NCI-H2196 treated with DMSO at 0.1 percent for 48 hours (cell line): ENCODE data around the gene KIF21A.

Source experiments
- DNase-seq: peaks from one replicate; lab custom pipeline; 2025; ENCODE audit not compliant: unreplicated experiment; lab: John Stamatoyannopoulos, UW

KIF21A gene

GRCh38 chr12:39392154-39392925, 50.6 kb downstream of the KIF21A start:
- no peak for DNase-seq

- DNase-seq = no peak
Observed at GRCh38 chr12:39390752-39391151, 52.2 kb downstream of the KIF21A start.

GRCh38 chr12:39389399-39390150, 53.3 kb downstream of the KIF21A start:
- no peak for DNase-seq

GRCh38 chr12:39386335-39386734, 56.6 kb downstream of the KIF21A start:
- no peak for DNase-seq

GRCh38 chr12:39383114-39383513, 59.8 kb downstream of the KIF21A start:
- no peak for DNase-seq

GRCh38 chr12:39380090-39380489, 62.8 kb downstream of the KIF21A start:
- no peak for DNase-seq

GRCh38 chr12:39378341-39378740, 64.6 kb downstream of the KIF21A start:
- no peak for DNase-seq

GRCh38 chr12:39375206-39375808, 67.6 kb downstream of the KIF21A start:
- DNase-seq = no peak

- DNase-seq = no peak
Observed at GRCh38 chr12:39372929-39373328, 70.0 kb downstream of the KIF21A start.

- DNase-seq = no peak
Observed at GRCh38 chr12:39372204-39372925, 70.6 kb downstream of the KIF21A start.

GRCh38 chr12:39369756-39370155, 73.2 kb downstream of the KIF21A start:
- no peak for DNase-seq

GRCh38 chr12:39368891-39369290, 74.0 kb downstream of the KIF21A start:
- no peak for DNase-seq

GRCh38 chr12:39368096-39368495, 74.8 kb downstream of the KIF21A start:
- no peak for DNase-seq

GRCh38 chr12:39367494-39367893, 75.4 kb downstream of the KIF21A start:
- DNase-seq = no peak

- DNase-seq = no peak
Observed at GRCh38 chr12:39365364-39366001, 77.4 kb downstream of the KIF21A start.

GRCh38 chr12:39364196-39364595, 78.7 kb downstream of the KIF21A start:
- DNase-seq = no peak

- DNase-seq = no peak
Observed at GRCh38 chr12:39359645-39360044, 83.3 kb downstream of the KIF21A start.

GRCh38 chr12:39357041-39357440, 85.9 kb downstream of the KIF21A start:
- DNase-seq = no peak

- DNase-seq = no peak
Observed at GRCh38 chr12:39355841-39356240, 87.1 kb downstream of the KIF21A start.

- no peak for DNase-seq
Observed at GRCh38 chr12:39354955-39355354, 88.0 kb downstream of the KIF21A start.

GRCh38 chr12:39352471-39353017, 90.4 kb downstream of the KIF21A start:
- DNase-seq = no peak
